GM12878 (cell line): ENCODE data around the gene LRRC8D. TPM values are rescaled to one million over a fixed set of nuclear protein-coding genes. Genes with fewer than 3 reads are reported as not detected.

Experiments used
- ATAC-seq: fragments of 200-7000 bp; cut with Tn5 transposase; 3 replicates; pipeline ENCODE4 v1.9.1; 2020; ENCODE audit warnings: mild to moderate bottlenecking, moderate library complexity
- BruUV-seq: library from RNA; stranded (reverse); fragments of 400-500 nt; replicated peaks from 2 replicates; lab custom pipeline; 2021; lab: Mats Ljungman, UMichigan
- CTCF ChIA-PET: fragments of 300-600 bp; sonication (Branson Sonifier 250); formaldehyde crosslinking; extraction: SDS; loops from one replicate; lab custom pipeline; 2021; ENCODE audit warnings: inconsistent platforms; lab: Yijun Ruan, JAX
- POLR2A ChIA-PET: fragments of 350-600 bp; formaldehyde crosslinking; extraction: SDS; loops from one replicate; lab custom pipeline; 2021; ENCODE audit warnings: inconsistent platforms; lab: Charles Lee
- RAD21 ChIA-PET: fragments of 300-600 bp; sonication (Branson Sonifier 250); formaldehyde crosslinking; loops from one replicate; lab custom pipeline; 2023; ENCODE audit warnings: antibody characterized with exemption; ENCODE audit not compliant: unreplicated experiment; lab: Charles Lee
- SMC1A ChIA-PET: fragments of 300-600 bp; sonication (Branson Sonifier 250); formaldehyde crosslinking; loops from one replicate; lab custom pipeline; 2023; ENCODE audit not compliant: unreplicated experiment, uncharacterized antibody; lab: Charles Lee
- DNase-seq: peaks from one replicate; pipeline ENCODE4 v3.0.0-alpha.2; 2011; ENCODE audit warnings: low read depth, low spot score
- FAIRE-seq: peaks from 3 replicates; lab custom pipeline; 2011; peaks lifted over from hg19 to GRCh38; lab: Jason Lieb, UNC
- H2AFZ ChIP-seq: 2 replicates; pipeline ENCODE4 v1.6.0; 2011; ENCODE audit warnings: low read depth, low read length, control low read depth; ENCODE audit not compliant: control insufficient read depth
- H3K27ac ChIP-seq: 2 replicates; pipeline ENCODE4 v1.5.1; 2011; ENCODE audit warnings: control low read depth; ENCODE audit not compliant: control insufficient read depth, insufficient read depth
- H3K27me3 ChIP-seq, 2 experiments: replicated peaks in 1 of 2; 2 replicates each; pipeline versions ENCODE4 v1.6.0 to v1.6.1; 2011; ENCODE audit warnings: low read length in 1 of 2; ENCODE audit not compliant: control insufficient read depth in 2 of 2, insufficient read depth in 2 of 2
- H3K36me3 ChIP-seq, 2 experiments: 2 replicates each; pipeline ENCODE4 v1.5.1; 2011; ENCODE audit warnings: low read length in 1 of 2; ENCODE audit not compliant: control insufficient read depth in 2 of 2, insufficient read depth in 2 of 2
- H3K4me1 ChIP-seq: 2 replicates; pipeline ENCODE4 v1.6.1; 2011; ENCODE audit warnings: mild to moderate bottlenecking, low read length, moderate library complexity, mixed read lengths; ENCODE audit not compliant: control insufficient read depth, insufficient read depth
- H3K4me2 ChIP-seq: 2 replicates; pipeline ENCODE4 v1.6.0; 2011; ENCODE audit warnings: control low read depth; ENCODE audit not compliant: control insufficient read depth, insufficient read depth
- H3K4me3 ChIP-seq: fragments of 200-600 bp; sonication (generic); 2 replicates; pipeline ENCODE4 v1.5.1; 2016
- H3K79me2 ChIP-seq: 2 replicates; pipeline ENCODE4 v1.6.0; 2011; ENCODE audit warnings: low read length; ENCODE audit not compliant: control insufficient read depth, insufficient read depth
- H3K9ac ChIP-seq: 2 replicates; pipeline ENCODE4 v1.8.0; 2011; ENCODE audit warnings: low read length, control low read depth, mixed read lengths; ENCODE audit not compliant: control insufficient read depth, insufficient read depth
- H3K9me3 ChIP-seq: replicated peaks from 3 replicates; pipeline ENCODE4 v1.5.1; 2011; ENCODE audit warnings: mild to moderate bottlenecking, low read length; ENCODE audit not compliant: control insufficient read depth, insufficient read depth
- H4K20me1 ChIP-seq: 2 replicates; pipeline ENCODE4 v1.6.0; 2011; ENCODE audit not compliant: control insufficient read depth, insufficient read depth
- CHD1 ChIP-seq: IDR thresholded peaks from 2 replicates; pipeline ENCODE4 v1.6.1; 2012; ENCODE audit warnings: low read depth, low read length, improper control_type of control experiment
- CHD2 ChIP-seq: IDR thresholded peaks from 2 replicates; pipeline ENCODE4 v1.6.1; 2011; ENCODE audit warnings: low read depth, low read length, improper control_type of control experiment, borderline replicate concordance
- EED ChIP-seq: sonication (generic); IDR thresholded peaks from 2 replicates; pipeline ENCODE4 v1.6.1; 2016; ENCODE audit warnings: antibody characterized with exemption, low read depth
- NFXL1 ChIP-seq: fragments of 450-650 bp; IDR thresholded peaks from 2 replicates; pipeline ENCODE4 v1.6.1; 2017; ENCODE audit warnings: antibody characterized with exemption, mild to moderate bottlenecking, borderline replicate concordance
- NR2C1 ChIP-seq: fragments of 450-650 bp; IDR thresholded peaks from 2 replicates; pipeline ENCODE4 v1.6.1; 2017; ENCODE audit warnings: antibody characterized with exemption, mild to moderate bottlenecking, moderate library complexity
- SMAD1 ChIP-seq: fragments of 450-650 bp; IDR thresholded peaks from 2 replicates; pipeline ENCODE4 v1.6.1; 2018; ENCODE audit warnings: mild to moderate bottlenecking, low read depth; ENCODE audit not compliant: partially characterized antibody
- SREBF1 ChIP-seq: IDR thresholded peaks from 2 replicates; pipeline ENCODE4 v1.6.1; 2012; ENCODE audit warnings: mild to moderate bottlenecking, low read length
- STAT1 ChIP-seq: fragments of 450-650 bp; conservative IDR thresholded peaks from 2 replicates; pipeline ENCODE4 v1.6.1; 2014; ENCODE audit warnings: antibody characterized with exemption, mild to moderate bottlenecking
- TBL1XR1 ChIP-seq: IDR thresholded peaks from 2 replicates; pipeline ENCODE4 v1.6.1; 2012; ENCODE audit warnings: low read depth, low read length, improper control_type of control experiment
- TCF12 ChIP-seq: IDR thresholded peaks from 2 replicates; pipeline ENCODE4 v1.6.1; 2011; ENCODE audit warnings: low read depth, mild to moderate bottlenecking, low read length
- WGBS: methylation state at CpG from one replicate; pipeline ENCODE4 v1.1.6; 2016; ENCODE audit warnings: low lambda C conversion rate; ENCODE audit not compliant: insufficient replicate concordance, insufficient coverage; ENCODE audit errors: missing lambda C conversion rate; 5-methylcytosine and 5-hydroxymethylcytosine counted together
- in situ Hi-C: fragments of 300-500 bp; cut with MboI; formaldehyde crosslinking; loops from 9 replicates; pipeline ENCODE4 v1.14.3; 2018; ENCODE audit warnings: mixed read lengths
- intact Hi-C: fragments of 100-400 bp; cut with micrococcal nuclease; formaldehyde crosslinking; loops from one replicate; pipeline ENCODE4 v1.14.2; 2022; ENCODE audit not compliant: unreplicated experiment
- polyA plus RNA-seq, 11 experiments: library from polyadenylated mRNA; depleted of rRNA in 4 of 11; unstranded in 6 of 11; stranded (reverse) in 5 of 11; fragments of >200 nt; fragmentation: Nextera tagmentation in 4 of 11; fragmentation: Illumina TruSeq in 1 of 11; extraction: Ambion mirVana in 4 of 11; extraction: Trizol in 1 of 11; gene quantifications; 1 replicate in 1 of 11; 2 replicates in 10 of 11; pipeline versions ENCODE4 v1.2.1 to v1.2.3, GENCODE V29; 2011 to 2016; ENCODE audit warnings: inconsistent platforms in 2 of 11, missing spikeins in 2 of 11, low read depth in 1 of 11
- total RNA-seq, 4 experiments: library from RNA; depleted of rRNA in 3 of 4; stranded (reverse); fragments of >200 nt in 3 of 4; fragmentation: Illumina TruSeq in 1 of 4; extraction: Trizol in 1 of 4; gene quantifications; 2 replicates each; pipeline versions ENCODE4 v1.2.1 to v1.2.3, GENCODE V29; 2013 to 2021
- TF ChIP-seq, protein P1 (sequence below): IDR thresholded peaks from 2 replicates; pipeline ENCODE4 v1.6.1; 2012; ENCODE audit warnings: low read depth, low read length, improper control_type of control experiment
- TF ChIP-seq, protein P2 (sequence below): fragments of 450-650 bp; IDR thresholded peaks from 2 replicates; pipeline ENCODE4 v1.6.1; 2017; ENCODE audit warnings: mild to moderate bottlenecking, low read depth, inconsistent platforms; ENCODE audit not compliant: poor library complexity, severe bottlenecking
- TF ChIP-seq, protein P3 (sequence below): fragments of 450-650 bp; IDR thresholded peaks from 2 replicates; pipeline ENCODE4 v1.6.1; 2017; ENCODE audit warnings: low read depth, mild to moderate bottlenecking, moderate library complexity
- TF ChIP-seq, protein P4 (sequence below): fragments of 450-650 bp; IDR thresholded peaks from 2 replicates; pipeline ENCODE4 v1.6.1; 2016; ENCODE audit warnings: mild to moderate bottlenecking

Gene LRRC8D
- total and polyA plus RNA-seq, 10 of the 15 experiments (the other 5 are each of a cell fraction or from before 2014, with no cell fraction given) = 5.6 to 44.1 (median 26.8) TPM

DNA sequence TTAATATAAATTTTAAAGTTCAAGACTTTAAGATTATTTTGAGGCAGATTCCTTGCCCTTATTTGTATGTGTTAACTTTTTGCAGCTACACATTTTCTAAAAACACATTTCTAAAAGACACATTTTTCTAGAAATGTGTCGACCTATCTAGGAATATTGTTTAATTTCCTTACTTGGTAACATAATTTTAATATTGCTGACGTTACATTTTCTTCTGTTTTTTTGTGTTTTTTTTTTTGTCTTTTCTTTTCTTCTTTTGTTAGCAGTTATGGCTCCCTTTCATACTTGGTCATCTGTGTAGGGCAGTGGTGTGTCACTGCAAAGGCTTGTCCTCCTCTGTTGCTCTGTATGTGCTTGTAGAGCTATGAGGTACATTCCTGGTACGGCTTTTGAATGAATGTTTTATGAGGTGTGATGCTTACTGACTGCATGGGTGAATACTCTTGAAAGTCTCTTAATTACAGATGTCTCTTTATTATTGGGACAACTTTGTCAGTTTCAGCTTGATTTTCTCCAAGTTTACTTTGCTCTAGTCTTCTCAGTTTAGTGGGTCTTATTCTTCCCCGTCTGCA is 30.1 kb downstream of the LRRC8D start:
- RAD21 ChIA-PET = no interaction called here
- H3K9ac ChIP-seq = no peak overlapping the region
- peaks cover 0 to 4% of the 10 kb centered on the region in 2 experiments; a peak in 1 of 4 replicates for H3K36me3 ChIP-seq
- 84% methylated on average over 4 of the region's 4 CpGs for WGBS
- no peak for DNase-seq
- H2AFZ ChIP-seq = no peak overlapping the region
- CTCF ChIA-PET = interaction anchor here (0.7 to 1.7 kb wide), 5 partner anchors 8 to 83 kb away, joined by 4 to 7 read pairs (median 4); no protein-coding TSS in a partner anchor
- H3K4me1 ChIP-seq = peaks cover 15% of the 10 kb centered on the region; the same call in 1 of the 2 replicates
- H3K4me2 ChIP-seq = no peak overlapping the region
- in situ Hi-C loops = no loop called here
- no peaks in the 10 kb centered on the region for H3K9me3 ChIP-seq
- H3K79me2 ChIP-seq = peaks cover 10% of the 10 kb centered on the region
- POLR2A ChIA-PET = no interaction called here
- SMC1A ChIA-PET = interaction anchor here (1.1 to 1.7 kb wide), 5 partner anchors 9 to 30 kb away, joined by 3 to 5 read pairs (median 3); no protein-coding TSS in a partner anchor
- intact Hi-C loops = no loop called here
- no peak overlapping the region for H3K27ac ChIP-seq
- FAIRE-seq = no peak
- no peak for ATAC-seq
- no peaks in the 10 kb centered on the region for H4K20me1 ChIP-seq
- no peaks in the 10 kb centered on the region for H3K27me3 ChIP-seq
- no TSS peak for BruUV-seq
- no peak overlapping the region for H3K4me3 ChIP-seq
- TF ChIP-seq, protein P1, sequence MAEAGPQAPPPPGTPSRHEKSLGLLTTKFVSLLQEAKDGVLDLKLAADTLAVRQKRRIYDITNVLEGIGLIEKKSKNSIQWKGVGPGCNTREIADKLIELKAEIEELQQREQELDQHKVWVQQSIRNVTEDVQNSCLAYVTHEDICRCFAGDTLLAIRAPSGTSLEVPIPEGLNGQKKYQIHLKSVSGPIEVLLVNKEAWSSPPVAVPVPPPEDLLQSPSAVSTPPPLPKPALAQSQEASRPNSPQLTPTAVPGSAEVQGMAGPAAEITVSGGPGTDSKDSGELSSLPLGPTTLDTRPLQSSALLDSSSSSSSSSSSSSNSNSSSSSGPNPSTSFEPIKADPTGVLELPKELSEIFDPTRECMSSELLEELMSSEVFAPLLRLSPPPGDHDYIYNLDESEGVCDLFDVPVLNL = no peak
- TF ChIP-seq NR2C1 (no peak), NFXL1 (no peak), TCF12 (no peak), STAT1 (no peak), CHD1 (no peak), SMAD1 (no peak), EED (no peak), SREBF1 (no peak), CHD2 (no peak), TBL1XR1 (no peak)
- TF ChIP-seq, protein P2, sequence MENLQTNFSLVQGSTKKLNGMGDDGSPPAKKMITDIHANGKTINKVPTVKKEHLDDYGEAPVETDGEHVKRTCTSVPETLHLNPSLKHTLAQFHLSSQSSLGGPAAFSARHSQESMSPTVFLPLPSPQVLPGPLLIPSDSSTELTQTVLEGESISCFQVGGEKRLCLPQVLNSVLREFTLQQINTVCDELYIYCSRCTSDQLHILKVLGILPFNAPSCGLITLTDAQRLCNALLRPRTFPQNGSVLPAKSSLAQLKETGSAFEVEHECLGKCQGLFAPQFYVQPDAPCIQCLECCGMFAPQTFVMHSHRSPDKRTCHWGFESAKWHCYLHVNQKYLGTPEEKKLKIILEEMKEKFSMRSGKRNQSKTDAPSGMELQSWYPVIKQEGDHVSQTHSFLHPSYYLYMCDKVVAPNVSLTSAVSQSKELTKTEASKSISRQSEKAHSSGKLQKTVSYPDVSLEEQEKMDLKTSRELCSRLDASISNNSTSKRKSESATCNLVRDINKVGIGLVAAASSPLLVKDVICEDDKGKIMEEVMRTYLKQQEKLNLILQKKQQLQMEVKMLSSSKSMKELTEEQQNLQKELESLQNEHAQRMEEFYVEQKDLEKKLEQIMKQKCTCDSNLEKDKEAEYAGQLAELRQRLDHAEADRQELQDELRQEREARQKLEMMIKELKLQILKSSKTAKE = no peak
- TF ChIP-seq, protein P3, sequence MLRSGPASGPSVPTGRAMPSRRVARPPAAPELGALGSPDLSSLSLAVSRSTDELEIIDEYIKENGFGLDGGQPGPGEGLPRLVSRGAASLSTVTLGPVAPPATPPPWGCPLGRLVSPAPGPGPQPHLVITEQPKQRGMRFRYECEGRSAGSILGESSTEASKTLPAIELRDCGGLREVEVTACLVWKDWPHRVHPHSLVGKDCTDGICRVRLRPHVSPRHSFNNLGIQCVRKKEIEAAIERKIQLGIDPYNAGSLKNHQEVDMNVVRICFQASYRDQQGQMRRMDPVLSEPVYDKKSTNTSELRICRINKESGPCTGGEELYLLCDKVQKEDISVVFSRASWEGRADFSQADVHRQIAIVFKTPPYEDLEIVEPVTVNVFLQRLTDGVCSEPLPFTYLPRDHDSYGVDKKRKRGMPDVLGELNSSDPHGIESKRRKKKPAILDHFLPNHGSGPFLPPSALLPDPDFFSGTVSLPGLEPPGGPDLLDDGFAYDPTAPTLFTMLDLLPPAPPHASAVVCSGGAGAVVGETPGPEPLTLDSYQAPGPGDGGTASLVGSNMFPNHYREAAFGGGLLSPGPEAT = no peak
- TF ChIP-seq, protein P4, sequence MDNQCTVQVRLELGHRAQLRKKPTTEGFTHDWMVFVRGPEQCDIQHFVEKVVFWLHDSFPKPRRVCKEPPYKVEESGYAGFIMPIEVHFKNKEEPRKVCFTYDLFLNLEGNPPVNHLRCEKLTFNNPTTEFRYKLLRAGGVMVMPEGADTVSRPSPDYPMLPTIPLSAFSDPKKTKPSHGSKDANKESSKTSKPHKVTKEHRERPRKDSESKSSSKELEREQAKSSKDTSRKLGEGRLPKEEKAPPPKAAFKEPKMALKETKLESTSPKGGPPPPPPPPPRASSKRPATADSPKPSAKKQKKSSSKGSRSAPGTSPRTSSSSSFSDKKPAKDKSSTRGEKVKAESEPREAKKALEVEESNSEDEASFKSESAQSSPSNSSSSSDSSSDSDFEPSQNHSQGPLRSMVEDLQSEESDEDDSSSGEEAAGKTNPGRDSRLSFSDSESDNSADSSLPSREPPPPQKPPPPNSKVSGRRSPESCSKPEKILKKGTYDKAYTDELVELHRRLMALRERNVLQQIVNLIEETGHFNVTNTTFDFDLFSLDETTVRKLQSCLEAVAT = no peak
